HEK293 (cell line): ENCODE data around the gene GBF1.

Experiments
- CTCF ChIP-seq: fragments of 450-650 bp; formaldehyde crosslinking; IDR thresholded peaks from 2 replicates; pipeline ENCODE4 v1.5.1; 2016; ENCODE audit warnings: missing biosample characterization, missing genetic modification characterization
- GLIS1 ChIP-seq: fragments of 450-650 bp; formaldehyde crosslinking; IDR thresholded peaks from 2 replicates; pipeline ENCODE4 v1.5.1; 2016; ENCODE audit warnings: missing biosample characterization, missing genetic modification characterization
- KLF8 ChIP-seq: fragments of 450-650 bp; formaldehyde crosslinking; IDR thresholded peaks from 2 replicates; pipeline ENCODE4 v1.5.1; 2016; ENCODE audit warnings: missing biosample characterization, missing genetic modification characterization
- REST ChIP-seq: fragments of 450-650 bp; formaldehyde crosslinking; IDR thresholded peaks from 2 replicates; pipeline ENCODE4 v1.5.1; 2016; ENCODE audit warnings: missing biosample characterization, missing genetic modification characterization
- ZFP3 ChIP-seq: fragments of 450-650 bp; formaldehyde crosslinking; IDR thresholded peaks from 2 replicates; pipeline ENCODE4 v1.5.1; 2016; ENCODE audit warnings: low read depth, missing biosample characterization, missing genetic modification characterization
- ZNF148 ChIP-seq: fragments of 450-650 bp; formaldehyde crosslinking; IDR thresholded peaks from 2 replicates; pipeline ENCODE4 v1.5.0; 2017; ENCODE audit warnings: missing biosample characterization, missing genetic modification characterization, borderline replicate concordance
- ZNF639 ChIP-seq: fragments of 450-650 bp; formaldehyde crosslinking; IDR thresholded peaks from 2 replicates; pipeline ENCODE4 v1.5.1; 2016; ENCODE audit warnings: missing biosample characterization, missing genetic modification characterization
- ZNF76 ChIP-seq: fragments of 450-650 bp; formaldehyde crosslinking; IDR thresholded peaks from 2 replicates; pipeline ENCODE4; 2016; ENCODE audit warnings: low read depth, missing biosample characterization, missing genetic modification characterization, borderline replicate concordance

DNA sequence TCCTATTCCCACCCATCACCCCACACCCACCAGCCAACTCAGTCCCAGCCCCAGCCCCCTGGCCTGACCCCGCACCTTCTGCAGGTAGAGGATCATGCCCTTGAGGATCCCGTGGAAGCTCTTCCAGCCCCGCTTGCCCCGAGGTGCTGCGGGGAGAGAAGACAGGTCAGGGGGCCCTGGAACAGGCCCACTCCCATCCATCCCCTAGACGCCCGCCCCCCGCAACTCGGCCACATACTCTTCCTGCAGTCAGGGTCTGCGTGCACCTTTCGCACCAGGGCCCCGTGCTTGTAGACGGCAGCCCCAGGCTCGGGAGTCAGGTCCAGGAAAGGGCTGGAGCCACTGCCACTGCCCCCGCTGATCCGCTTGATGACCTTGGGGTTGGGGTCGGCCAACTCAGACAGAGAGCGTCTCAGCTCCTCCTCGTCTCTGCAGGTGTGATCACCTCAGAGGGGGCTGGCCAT, 159.8 kb downstream of the GBF1 start:
- TF ChIP-seq KLF8 (tag by site-specific recombination) (no peak), GLIS1 (tag by site-specific recombination) (no peak), ZNF76 (no peak), ZFP3 (tag by site-specific recombination) (no peak), ZNF639 (no peak), REST (no peak), ZNF148 (tag by site-specific recombination) (no peak), CTCF (tag by site-specific recombination) (no peak)
